MM.1S (cell line): ENCODE results near the gene SERTAD2.

Source experiments
- DNase-seq: peaks from one replicate; pipeline ENCODE4 v3.0.0-alpha.2; 2015
- H2AFZ ChIP-seq: fragments of 300-600 bp; sonication (generic); 2 replicates; pipeline ENCODE4 v1.6.0; 2016; ENCODE audit warnings: antibody characterized with exemption, low read length
- H3F3A ChIP-seq: fragments of 300-600 bp; sonication (generic); 2 replicates; pipeline ENCODE4 v1.6.1; 2016; ENCODE audit warnings: mild to moderate bottlenecking, antibody characterized with exemption, low read length, moderate library complexity, mixed read lengths; ENCODE audit not compliant: insufficient read depth
- H3K27ac ChIP-seq: fragments of 300-600 bp; sonication (generic); 2 replicates; pipeline ENCODE4 v1.5.1; 2016; ENCODE audit warnings: mild to moderate bottlenecking, low read length
- H3K27me3 ChIP-seq: fragments of 300-600 bp; sonication (generic); replicated peaks from 2 replicates; pipeline ENCODE4 v1.6.0; 2016; ENCODE audit warnings: low read length; ENCODE audit not compliant: insufficient read depth
- H3K36me3 ChIP-seq: fragments of 300-600 bp; sonication (generic); replicated peaks from 2 replicates; pipeline ENCODE4 v1.6.1; 2016; ENCODE audit warnings: mild to moderate bottlenecking, low read length, mixed read lengths; ENCODE audit not compliant: insufficient read depth
- H3K4me1 ChIP-seq: fragments of 300-600 bp; sonication (generic); 2 replicates; pipeline ENCODE4 v1.6.1; 2016; ENCODE audit warnings: low read length, mixed read lengths
- H3K4me2 ChIP-seq: fragments of 300-600 bp; sonication (generic); 2 replicates; pipeline ENCODE4 v1.6.0; 2016; ENCODE audit warnings: low read depth, low read length
- H3K4me3 ChIP-seq: fragments of 300-600 bp; sonication (generic); 2 replicates; pipeline ENCODE4 v1.5.1; 2016; ENCODE audit warnings: low read length, mixed read lengths
- H3K79me2 ChIP-seq: fragments of 300-600 bp; sonication (generic); 2 replicates; pipeline ENCODE4 v1.6.1; 2016; ENCODE audit warnings: mixed run types, low read length, mixed read lengths
- H3K9ac ChIP-seq: fragments of 300-600 bp; sonication (generic); 2 replicates; pipeline ENCODE4 v1.6.1; 2016; ENCODE audit warnings: low read length, mixed read lengths
- H3K9me2 ChIP-seq: fragments of 300-600 bp; sonication (generic); replicated peaks from 2 replicates; pipeline ENCODE4 v1.6.1; 2016; ENCODE audit warnings: mild to moderate bottlenecking, low read length, mixed read lengths; ENCODE audit not compliant: insufficient read depth
- H3K9me3 ChIP-seq: fragments of 300-600 bp; sonication (generic); replicated peaks from 2 replicates; pipeline ENCODE4 v1.6.1; 2016; ENCODE audit warnings: mild to moderate bottlenecking, low read length, mixed read lengths; ENCODE audit not compliant: insufficient read depth
- H4K20me1 ChIP-seq: fragments of 300-600 bp; sonication (generic); 2 replicates; pipeline ENCODE4 v1.6.1; 2016; ENCODE audit warnings: mild to moderate bottlenecking, low read length, moderate library complexity, mixed read lengths; ENCODE audit not compliant: insufficient read depth
- EZH2 ChIP-seq: fragments of 300-600 bp; sonication (generic); optimal IDR thresholded peaks from 2 replicates; pipeline ENCODE3; 2017; ENCODE audit warnings: low read depth, mild to moderate bottlenecking, antibody characterized with exemption, low read length, mixed read lengths
- EZH2phosphoT487 ChIP-seq: fragments of 300-600 bp; sonication (generic); IDR thresholded peaks from 2 replicates; pipeline ENCODE4 v1.6.1; 2018; ENCODE audit warnings: antibody characterized with exemption, low read length
- TF ChIP-seq, protein P1 (sequence below): fragments of 300-600 bp; sonication (generic); IDR thresholded peaks from 2 replicates; pipeline ENCODE4 v1.5.1; 2016; ENCODE audit warnings: antibody characterized with exemption, low read length, mixed read lengths

The SERTAD2 gene

DNA sequence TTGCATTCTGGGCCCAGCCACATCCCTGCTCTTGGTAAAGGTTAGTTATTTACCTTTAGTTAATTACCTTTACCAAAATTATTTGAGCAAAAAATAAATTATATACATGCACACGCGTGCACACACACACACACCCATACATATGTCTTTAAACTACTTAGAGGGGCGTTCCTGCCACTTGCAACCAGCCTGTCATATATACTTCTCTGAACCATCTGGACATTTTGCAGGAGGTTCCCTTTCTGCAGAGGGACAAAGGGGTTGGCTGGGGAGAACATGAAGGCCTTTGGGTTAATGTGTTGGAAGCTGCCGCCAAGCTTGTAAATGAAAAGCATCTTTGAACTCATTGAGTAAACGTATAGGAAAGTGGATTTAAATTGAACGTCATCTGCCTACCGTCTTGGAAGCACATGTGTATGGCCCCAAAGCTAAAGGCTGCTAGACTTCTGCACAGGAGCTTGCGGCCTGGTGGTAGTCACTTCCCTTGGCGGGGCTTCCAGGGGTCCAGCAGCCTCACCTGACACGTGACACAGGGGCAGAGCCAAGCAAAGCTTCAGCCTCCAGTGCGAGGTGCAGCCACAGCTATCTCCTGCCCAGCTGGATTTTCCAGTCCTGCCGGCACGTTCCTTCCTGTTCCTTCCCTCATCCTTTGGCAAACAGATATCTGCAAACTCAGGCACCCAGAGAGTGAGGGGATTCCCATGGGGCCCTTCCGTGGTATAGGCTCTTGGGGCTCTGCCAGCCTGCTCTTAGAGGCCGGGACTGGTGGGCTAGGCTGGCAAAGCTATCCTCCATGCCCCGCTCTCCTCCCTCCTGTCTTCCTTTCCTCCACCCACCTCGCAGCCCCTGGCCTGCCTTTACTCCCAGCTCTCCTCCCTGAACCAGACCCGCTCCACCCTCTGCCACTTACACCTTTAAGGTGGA lies 46.1 kb downstream of the SERTAD2 start:
- H3K9ac ChIP-seq = no peak overlapping the region
- H3K36me3 ChIP-seq = no peaks in the 10 kb centered on the region
- H3K4me3 ChIP-seq = no peak overlapping the region
- H3F3A ChIP-seq = 0 out of 2 replicates have a peak, but pooled peaks cover under 1% of the 10 kb centered on the region
- peaks cover 11% of the 10 kb centered on the region for H3K4me1 ChIP-seq
- no peak overlapping the region for H2AFZ ChIP-seq
- no peak for TF ChIP-seq EZH2
- TF ChIP-seq, protein P1, sequence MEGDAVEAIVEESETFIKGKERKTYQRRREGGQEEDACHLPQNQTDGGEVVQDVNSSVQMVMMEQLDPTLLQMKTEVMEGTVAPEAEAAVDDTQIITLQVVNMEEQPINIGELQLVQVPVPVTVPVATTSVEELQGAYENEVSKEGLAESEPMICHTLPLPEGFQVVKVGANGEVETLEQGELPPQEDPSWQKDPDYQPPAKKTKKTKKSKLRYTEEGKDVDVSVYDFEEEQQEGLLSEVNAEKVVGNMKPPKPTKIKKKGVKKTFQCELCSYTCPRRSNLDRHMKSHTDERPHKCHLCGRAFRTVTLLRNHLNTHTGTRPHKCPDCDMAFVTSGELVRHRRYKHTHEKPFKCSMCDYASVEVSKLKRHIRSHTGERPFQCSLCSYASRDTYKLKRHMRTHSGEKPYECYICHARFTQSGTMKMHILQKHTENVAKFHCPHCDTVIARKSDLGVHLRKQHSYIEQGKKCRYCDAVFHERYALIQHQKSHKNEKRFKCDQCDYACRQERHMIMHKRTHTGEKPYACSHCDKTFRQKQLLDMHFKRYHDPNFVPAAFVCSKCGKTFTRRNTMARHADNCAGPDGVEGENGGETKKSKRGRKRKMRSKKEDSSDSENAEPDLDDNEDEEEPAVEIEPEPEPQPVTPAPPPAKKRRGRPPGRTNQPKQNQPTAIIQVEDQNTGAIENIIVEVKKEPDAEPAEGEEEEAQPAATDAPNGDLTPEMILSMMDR = no peak
- no peak for TF ChIP-seq EZH2phosphoT487
- H3K9me2 ChIP-seq = no peaks in the 10 kb centered on the region
- no peak overlapping the region for H3K27ac ChIP-seq
- DNase-seq = no peak
- no peaks in the 10 kb centered on the region for H3K9me3 ChIP-seq
- no peaks in the 10 kb centered on the region for H3K27me3 ChIP-seq
- H4K20me1 ChIP-seq = no peaks in the 10 kb centered on the region
- H3K79me2 ChIP-seq = no peaks in the 10 kb centered on the region
- H3K4me2 ChIP-seq = no peak overlapping the region

DNA sequence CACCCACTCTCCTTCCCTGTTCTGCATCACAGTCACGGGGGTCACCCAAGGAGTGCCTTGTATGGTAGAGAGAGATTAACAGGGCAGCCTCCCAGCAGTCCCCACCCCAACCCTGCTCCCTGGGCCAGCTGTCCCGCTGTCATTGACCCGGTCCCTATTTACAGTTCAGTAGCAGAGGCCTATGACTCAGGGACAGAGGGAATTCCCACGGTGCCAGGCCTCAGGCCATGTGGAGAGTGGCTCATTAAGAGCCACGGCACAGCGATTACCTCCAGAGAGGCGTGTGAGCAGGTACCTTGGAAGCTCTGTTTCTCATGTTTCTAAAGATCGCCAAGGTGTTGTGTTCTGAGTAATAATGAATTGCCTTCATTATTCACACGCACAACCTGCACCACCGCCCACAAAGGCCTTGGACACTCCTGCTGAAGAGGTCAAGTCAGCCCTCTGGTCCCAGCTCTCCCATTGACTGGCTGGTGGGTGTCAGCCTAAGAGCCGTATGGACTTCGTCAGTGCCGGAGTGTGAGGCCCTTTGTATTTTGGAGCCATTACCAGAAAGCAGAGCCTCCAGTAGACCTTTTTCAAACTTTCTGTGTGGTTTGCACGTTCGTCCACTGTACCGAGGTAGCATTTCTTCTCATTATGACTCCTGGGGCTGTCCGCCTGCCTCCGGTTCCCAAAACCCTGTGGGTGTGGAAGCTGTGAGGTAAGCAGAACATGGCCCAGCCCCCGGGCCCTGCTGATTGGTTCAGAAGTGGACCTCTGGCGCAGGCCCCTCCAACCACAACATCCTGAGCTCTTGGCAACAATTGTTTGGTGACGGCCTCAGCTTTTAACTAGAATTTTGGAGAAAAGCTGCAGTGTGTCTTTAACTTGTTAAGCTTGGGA lies 47.0 kb downstream of the SERTAD2 start:
- Histone ChIP-seq H3K36me3 (no peaks in the 10 kb centered on the region), H3K79me2 (no peaks in the 10 kb centered on the region), H3K27ac (no peak overlapping the region), H2AFZ (no peak overlapping the region), H3K27me3 (no peaks in the 10 kb centered on the region), H4K20me1 (no peaks in the 10 kb centered on the region), H3K4me1 (peaks cover 20% of the 10 kb centered on the region), H3K9me3 (no peaks in the 10 kb centered on the region), H3F3A (peaks cover 9% of the 10 kb centered on the region), H3K4me2 (no peak overlapping the region), H3K4me3 (no peak overlapping the region), H3K9me2 (no peaks in the 10 kb centered on the region), H3K9ac (no peak overlapping the region)
- no peak for DNase-seq
- TF ChIP-seq, protein P1 = no peak
- TF ChIP-seq EZH2 (no peak), EZH2phosphoT487 (no peak)

DNA sequence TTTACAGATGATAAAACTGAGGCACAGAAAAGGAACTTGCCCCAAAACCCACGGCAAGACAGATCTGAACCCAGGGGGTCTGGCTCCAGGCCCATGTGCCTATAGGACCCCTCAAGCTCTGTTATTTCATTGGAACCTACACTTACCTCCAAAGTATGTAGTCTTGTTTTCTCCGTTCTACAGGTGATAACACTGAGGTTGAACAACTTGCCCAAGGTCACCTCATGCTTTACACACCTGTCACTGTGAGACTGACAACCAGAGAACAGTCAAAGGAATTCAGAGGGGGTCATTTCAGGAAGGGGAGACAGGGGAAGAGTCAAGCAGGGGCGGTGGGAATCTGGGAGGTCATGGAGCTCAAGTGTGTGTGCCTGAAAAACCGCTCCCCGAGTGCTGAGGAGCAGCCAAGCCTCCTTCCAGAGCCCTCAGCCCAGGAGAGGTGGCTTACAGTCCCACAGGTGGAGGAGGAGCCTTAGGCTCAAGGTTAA lies 47.7 kb downstream of the SERTAD2 start:
- no peak overlapping the region for H2AFZ ChIP-seq
- H3K27me3 ChIP-seq = no peaks in the 10 kb centered on the region
- no peak overlapping the region for H3K4me3 ChIP-seq
- peaks cover 16% of the 10 kb centered on the region for H3F3A ChIP-seq
- H3K36me3 ChIP-seq = no peaks in the 10 kb centered on the region
- H3K27ac ChIP-seq = no peak overlapping the region
- no peaks in the 10 kb centered on the region for H4K20me1 ChIP-seq
- no peak overlapping the region for H3K9ac ChIP-seq
- H3K9me2 ChIP-seq = no peaks in the 10 kb centered on the region
- no peaks in the 10 kb centered on the region for H3K9me3 ChIP-seq
- no peak for DNase-seq
- TF ChIP-seq EZH2phosphoT487 = no peak
- no peak for TF ChIP-seq EZH2
- TF ChIP-seq, protein P1 = no peak
- no peak overlapping the region for H3K4me2 ChIP-seq
- no peaks in the 10 kb centered on the region for H3K79me2 ChIP-seq
- H3K4me1 ChIP-seq = peaks cover 26% of the 10 kb centered on the region
